Measurements from ENCODE around the gene EGFL8.
"Not testable (repeated sequence)": the region's sequence is repeated elsewhere in the genome, so short reads cannot be mapped to it uniquely, and the experiment has no call there.

The EGFL8 gene

DNA sequence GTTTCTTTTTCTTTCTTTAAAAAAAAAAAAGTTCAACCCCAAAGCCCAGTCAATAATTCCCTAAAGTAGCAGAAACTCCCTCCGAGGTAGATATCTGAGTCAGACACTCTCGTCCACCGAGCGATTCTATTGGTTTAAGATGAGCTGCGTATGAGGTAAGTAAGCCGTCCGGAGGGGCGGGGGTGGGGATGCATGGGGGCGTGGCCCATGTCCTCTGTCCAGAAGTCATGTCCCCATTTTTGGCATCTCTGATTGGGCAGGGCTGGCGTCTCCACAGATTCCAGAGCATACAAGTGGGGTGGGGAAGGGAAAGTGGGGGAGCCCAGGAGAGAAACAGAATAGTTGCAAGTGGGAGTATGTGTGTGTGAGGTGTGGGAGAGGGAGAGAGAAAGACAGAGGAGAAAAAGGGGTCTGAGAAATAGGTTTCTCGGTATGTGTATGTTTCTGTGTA is 21.3 kb downstream of the EGFL8 start:
- DNase-seq: peak in 1 of 2 experiments; percentile 35

DNA sequence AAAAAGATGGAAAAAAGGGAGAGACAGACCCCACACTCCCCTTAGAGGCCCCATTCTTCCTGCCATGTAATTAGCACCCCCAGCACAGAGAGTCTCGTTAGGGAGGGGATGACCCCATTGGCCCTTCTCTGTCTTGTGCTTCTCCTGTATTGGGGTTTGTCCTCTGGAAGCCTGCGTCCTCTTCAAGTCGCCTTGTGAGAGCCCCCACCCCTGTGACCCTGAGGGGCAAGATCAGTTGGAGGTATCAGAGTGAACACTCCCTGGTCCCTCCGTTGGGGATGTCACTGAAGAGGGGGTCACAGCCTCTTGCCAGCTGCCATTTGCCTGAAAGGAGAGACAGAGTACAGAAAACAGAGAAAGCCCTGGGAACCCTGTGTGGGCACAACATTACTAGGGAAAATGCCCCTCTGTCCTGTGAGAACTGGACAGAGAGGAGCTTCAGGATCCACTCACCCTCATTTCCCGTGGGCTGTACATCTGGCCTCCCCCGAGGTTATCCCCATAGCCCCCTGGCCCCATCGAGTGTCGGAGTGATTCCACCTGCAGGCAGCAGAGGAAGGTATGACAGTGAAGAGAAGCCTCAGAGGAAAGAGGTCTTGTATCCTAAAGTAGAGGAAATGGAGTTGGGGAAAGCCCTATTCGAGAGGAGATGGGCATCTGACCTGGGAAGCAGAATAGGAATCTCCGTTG is 21.9 kb downstream of the EGFL8 start:
- DNase-seq: not testable (repeated sequence)

- no peak for DNase-seq
Measured at GRCh38 chr6:32187009-32187709, 22.8 kb downstream of the EGFL8 start.

DNA sequence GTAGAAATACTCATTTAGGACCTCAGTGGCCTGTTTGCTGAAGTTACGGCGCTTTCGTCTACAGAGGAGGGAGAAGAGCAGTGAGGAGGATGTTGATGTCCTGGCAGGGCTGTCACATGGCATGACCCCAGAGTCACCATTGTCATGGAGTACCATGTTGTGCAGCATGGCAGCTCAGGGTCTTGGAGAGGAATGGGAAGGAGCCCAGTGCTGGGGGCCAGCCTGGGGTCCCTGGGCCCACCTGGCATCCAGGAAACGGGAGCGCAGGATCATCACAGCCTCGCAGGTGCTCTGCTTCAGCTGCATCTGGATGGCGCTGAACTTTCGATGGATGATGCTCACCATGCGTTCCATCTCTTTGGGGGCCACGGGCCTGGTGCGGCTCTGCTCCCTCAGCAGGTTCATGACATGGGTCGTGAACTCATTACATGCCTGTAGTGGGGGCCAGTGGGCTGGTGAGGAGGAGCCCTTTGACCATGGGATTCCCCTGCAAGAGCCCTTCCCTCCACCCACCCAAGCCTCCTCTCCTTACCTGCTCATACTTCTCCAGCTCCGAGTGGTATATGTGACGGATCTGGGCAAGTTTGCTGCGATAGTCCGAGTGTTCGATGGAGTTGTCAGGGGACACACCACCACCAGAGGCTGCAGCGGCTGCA is 23.5 kb downstream of the EGFL8 start:
- DNase-seq: not testable (repeated sequence)

DNA sequence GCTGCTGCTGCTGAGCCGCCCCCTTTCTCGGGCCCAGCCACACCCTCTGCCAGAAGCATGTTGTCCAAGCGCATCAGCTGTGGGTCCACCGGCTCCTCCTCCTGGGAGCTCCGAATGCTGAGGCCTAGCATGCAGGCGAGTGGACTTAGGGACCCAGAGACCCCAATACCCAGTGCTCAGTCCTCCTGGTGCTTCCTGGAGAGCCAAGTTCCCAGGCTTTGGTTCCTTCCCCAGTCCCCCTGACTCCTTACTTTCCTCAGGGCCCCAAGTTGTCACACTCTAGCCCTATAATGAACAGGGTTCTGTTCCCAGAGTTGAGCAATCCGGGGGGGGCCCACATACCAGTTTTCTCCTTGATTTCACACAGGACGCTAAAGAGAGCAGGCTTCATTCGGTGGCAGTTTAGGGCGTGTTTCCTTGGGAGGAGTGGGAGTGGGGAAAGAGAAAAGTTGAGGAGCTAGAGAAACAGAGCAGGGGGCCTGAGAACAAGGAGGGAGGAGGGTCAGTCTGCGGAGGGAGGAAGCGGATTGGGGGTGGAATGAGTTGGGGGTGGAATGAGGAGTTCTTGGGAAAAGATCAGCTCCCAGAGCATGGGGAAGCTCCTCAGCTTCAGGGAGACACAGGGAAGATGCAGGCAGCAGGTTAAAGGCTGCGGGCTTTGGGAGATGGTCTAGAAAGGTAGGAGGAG is 24.1 kb downstream of the EGFL8 start:
- no peak for DNase-seq

DNA sequence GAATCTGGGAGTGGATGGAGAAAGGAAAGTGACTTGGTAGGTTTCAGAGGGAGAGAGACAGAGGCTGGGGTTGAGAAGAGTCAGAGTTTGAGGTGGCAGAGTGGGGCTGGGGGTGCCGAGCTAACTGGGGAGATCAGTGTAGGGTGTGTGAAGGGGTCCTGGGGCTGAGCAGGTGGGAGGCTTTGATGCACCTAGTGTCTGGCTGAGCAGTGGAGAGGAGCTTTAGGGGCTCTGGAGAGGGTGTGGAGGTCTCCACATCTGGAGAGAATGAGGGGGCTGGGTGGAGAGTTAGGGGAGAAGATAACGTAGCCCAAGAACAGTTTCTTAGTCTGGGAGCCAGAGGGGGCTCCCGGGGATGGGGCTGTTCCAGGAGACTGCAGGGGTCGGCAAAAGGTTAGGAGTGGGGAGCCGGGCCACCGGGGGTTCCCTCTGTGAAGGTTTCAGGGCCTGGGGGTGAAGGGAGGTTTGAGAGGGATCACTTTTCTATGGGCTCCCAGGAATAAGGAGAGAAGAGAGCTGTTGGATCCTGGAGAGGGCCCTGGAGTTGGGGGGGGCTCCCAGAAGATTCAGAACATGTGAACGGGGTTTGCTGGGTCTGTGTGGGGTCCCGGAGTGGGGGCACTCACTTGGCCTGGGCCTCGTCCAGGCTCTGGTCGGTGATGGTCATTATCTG is 24.8 kb downstream of the EGFL8 start:
- DNase-seq: no peak

DNA sequence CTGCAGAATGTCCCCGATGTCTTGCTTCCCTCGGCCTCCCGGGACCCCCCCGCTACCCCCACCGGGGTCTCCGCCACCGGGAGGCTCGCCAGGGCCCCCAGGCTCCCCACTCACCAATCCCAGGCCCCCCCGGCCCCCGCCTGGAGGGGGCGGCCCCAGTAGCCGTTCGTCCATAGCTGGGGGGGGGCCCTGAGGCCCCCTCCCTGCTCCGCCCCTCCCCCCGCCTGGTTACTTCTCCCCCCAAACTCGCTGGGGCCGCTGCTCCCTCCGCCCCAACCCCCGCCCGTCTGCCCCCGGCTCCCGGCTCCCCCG is 25.3 kb downstream of the EGFL8 start:
- peak in 1 of 2 experiments; percentile 46 for DNase-seq

GRCh38 chr6:32190054-32190851 is 25.9 kb downstream of the EGFL8 start, which contains the start of gene PBX2:
Gene PBX2 (minus strand): TSS chr6:32190202. CDS start chr6:32189915, 287 bp downstream.
- DNase-seq: peak; percentile 66 to 91

GRCh38 chr6:32190911-32191677 is 26.7 kb downstream of the EGFL8 start:
- DNase-seq: no peak

GRCh38 chr6:32191696-32192607 is 27.6 kb downstream of the EGFL8 start:
- no peak for DNase-seq

GRCh38 chr6:32192608-32193039 is 28.2 kb downstream of the EGFL8 start, which contains the start of gene GPSM3:
Gene GPSM3 (minus strand): TSS chr6:32192643. CDS start chr6:32192513, 130 bp downstream.
- DNase-seq: no peak

DNA sequence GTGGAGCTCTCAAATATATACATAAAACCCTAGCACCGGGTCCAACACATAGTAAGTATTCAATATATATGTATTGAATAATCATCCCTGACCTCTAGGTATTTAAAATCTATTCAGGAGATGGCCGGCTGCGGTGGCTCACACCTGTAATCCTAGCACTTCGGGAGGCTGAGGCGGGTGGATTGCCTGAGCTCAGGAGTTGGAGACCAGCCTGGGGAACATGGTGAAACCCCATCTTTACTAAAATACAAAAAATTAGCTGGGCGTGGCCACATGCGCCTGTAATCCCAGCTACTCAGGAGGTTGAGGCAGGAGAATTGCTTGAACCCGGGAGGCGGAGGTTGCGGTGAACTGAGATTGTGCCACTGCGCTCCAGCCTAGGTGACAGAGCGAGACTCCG is 28.7 kb downstream of the EGFL8 start:
- not testable (repeated sequence) for DNase-seq

DNA sequence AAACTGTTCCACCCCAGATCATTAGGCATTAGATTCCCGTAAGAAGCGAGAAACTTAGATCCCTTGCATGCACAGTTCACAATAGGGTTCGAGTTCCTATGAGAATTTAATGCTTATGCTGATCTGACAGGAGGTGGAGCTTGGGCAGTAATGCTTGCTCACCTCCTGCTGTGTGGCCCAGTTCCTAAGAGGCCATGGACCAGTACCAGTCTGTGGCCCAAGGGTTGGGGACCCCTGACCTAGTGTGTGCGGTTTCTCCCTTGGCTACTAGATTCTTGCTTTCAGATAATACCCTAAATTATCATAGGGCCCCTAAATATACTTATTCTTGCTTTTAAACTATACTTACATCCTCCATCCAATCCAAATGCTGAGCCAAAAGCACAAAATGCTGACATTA is 30.0 kb downstream of the EGFL8 start:
- no peak for DNase-seq

- peak; percentile 20 to 43 for DNase-seq
Measured at GRCh38 chr6:32194825-32195651, 30.6 kb downstream of the EGFL8 start.

DNA sequence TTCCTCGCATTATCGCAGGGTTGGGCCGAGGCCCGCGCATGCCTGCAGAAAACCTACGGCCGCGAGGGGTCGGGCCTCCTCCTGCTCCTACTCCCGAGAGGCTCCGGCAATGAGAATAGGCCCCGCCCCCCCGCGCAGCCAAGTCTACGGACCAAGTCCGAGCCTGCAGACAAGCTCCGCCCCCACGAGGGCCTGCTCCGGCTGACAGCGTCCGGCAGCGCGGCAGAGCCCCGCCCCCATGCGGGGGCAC is 31.2 kb downstream of the EGFL8 start:
- peak; percentile 99 to 100 for DNase-seq

DNA sequence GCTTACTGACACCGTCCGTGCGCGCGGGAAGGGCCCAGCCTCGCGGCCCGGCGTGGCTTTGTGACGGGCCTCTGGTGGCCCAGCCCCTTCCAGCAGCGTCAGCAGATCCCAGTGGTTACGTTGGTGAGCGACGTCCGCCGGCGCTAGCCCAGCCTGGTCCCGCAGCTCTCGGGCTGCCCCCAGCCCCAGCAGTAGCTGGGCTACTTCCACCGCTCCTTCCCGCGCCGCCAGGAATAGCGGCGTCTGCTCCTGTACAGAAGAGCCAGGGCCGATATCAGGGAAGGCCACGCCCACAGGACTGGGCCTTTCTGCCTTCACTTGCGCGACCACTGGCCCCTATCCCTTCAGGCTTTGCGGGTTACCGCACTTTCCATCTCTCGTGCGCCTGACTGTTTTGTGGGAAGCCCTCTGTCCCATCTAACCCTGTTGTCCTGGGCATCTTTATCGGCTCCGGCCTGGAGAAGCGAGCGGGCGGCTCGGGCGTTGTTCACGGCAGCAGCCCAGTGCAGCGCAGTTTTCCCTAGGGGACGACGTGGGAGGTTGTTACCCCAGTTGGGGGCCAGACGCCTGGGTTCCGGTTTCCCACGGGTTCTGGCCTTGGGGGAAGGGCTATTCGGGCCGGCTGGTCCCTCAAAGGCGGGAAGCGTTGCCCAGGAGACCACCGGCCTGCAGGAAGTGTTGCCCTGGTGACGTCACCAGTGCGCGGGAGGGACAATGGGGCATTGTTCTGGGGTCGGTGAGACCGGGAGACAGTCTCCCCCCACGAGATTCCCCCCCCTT is 31.7 kb downstream of the EGFL8 start:
- DNase-seq: peak; percentile 89 to 94

GRCh38 chr6:32196682-32197616 is 32.6 kb downstream of the EGFL8 start:
- peak in 1 of 2 experiments; percentile 63 for DNase-seq
